Measurements from ENCODE around the gene LYSMD3.

- no peak for TF ChIP-seq CTCF (IDR thresholded peaks at IDR 0.05; ENCODE audit: poor library complexity)
- no peak for TF ChIP-seq EZH2 (IDR thresholded peaks at IDR 0.05; ENCODE audit: borderline replicate concordance)
- no peak for TF ChIP-seq EZH2phosphoT487 (IDR thresholded peaks at IDR 0.05; ENCODE audit: low read depth, severe bottlenecking, unreplicated experiment)
Measured at GRCh38 chr5:90534922-90535321, 5.5 kb upstream of the LYSMD3 start.
